ENCODE data around the gene PTPRD.

DNA sequence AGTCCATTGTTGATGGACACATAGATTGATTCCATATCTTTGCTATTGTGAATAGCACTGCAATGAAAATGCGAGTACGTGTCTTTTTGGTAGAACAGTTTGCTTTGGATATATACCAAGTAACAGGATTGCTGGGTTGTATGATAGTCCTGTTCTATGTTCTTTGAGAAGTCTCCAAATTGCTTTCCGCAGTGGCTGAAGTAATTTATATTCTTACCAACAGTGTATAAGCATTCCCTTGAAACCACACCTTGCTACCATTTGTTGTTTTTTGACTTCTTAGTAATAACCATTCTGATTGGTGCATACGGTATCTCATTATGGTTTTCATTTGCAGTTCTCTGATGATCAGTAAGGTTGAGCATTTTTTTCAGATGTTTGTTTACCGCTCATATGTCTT, 792.9 kb downstream of the PTPRD start:
- TF ChIP-seq EZH2phosphoT487 (IDR thresholded peaks at IDR 0.05; ENCODE audit: borderline replicate concordance): no peak
- TF ChIP-seq, protein P1, sequence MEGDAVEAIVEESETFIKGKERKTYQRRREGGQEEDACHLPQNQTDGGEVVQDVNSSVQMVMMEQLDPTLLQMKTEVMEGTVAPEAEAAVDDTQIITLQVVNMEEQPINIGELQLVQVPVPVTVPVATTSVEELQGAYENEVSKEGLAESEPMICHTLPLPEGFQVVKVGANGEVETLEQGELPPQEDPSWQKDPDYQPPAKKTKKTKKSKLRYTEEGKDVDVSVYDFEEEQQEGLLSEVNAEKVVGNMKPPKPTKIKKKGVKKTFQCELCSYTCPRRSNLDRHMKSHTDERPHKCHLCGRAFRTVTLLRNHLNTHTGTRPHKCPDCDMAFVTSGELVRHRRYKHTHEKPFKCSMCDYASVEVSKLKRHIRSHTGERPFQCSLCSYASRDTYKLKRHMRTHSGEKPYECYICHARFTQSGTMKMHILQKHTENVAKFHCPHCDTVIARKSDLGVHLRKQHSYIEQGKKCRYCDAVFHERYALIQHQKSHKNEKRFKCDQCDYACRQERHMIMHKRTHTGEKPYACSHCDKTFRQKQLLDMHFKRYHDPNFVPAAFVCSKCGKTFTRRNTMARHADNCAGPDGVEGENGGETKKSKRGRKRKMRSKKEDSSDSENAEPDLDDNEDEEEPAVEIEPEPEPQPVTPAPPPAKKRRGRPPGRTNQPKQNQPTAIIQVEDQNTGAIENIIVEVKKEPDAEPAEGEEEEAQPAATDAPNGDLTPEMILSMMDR (conservative IDR thresholded peaks at IDR 0.05; ENCODE audit: low read length): no peak

Data from Loucy (cell line).